ENCODE measurements around the gene SCT.
A peak's percentile ranks its signal among the peaks of the same experiment; 100 is the strongest.

SCT gene

GRCh38 chr11:611001-611996 is 15.7 kb downstream of the SCT start:
- Histone ChIP-seq H3K9me3 (ENCODE audit: low read depth, low read length) (no peaks in the 10 kb centered on the region), H3K36me3 (ENCODE audit: insufficient read depth, low read length) (peaks cover 56% of the 10 kb centered on the region), H3K4me3 (no peak overlapping the region), H3K9ac (ENCODE audit: insufficient read length) (no peak overlapping the region), H3K27ac (no peak overlapping the region)
- TF ChIP-seq POLR2AphosphoS5 (IDR thresholded peaks at IDR 0.05; ENCODE audit: borderline replicate concordance, low read depth, low read length): no peak
- TF ChIP-seq FOXP2 (optimal IDR thresholded peaks at IDR 0.05; ENCODE audit: control extremely low read depth, extremely low read length, insufficient read depth): no peak
- TF ChIP-seq EZH2 (IDR thresholded peaks at IDR 0.05): no peak
- no peak for DNase-seq (ENCODE audit: low read depth, low spot score)

GRCh38 chr11:610146-610801 is 16.7 kb downstream of the SCT start:
- H3K36me3 ChIP-seq (ENCODE audit: insufficient read depth, low read length): peaks cover 66% of the 10 kb centered on the region
- H3K4me3 ChIP-seq: no peak overlapping the region
- H3K9ac ChIP-seq (ENCODE audit: insufficient read length): no peak overlapping the region
- no peak for DNase-seq (ENCODE audit: low read depth, low spot score)
- TF ChIP-seq EZH2 (IDR thresholded peaks at IDR 0.05) (no peak), FOXP2 (optimal IDR thresholded peaks at IDR 0.05; ENCODE audit: control extremely low read depth, extremely low read length, insufficient read depth) (no peak), POLR2AphosphoS5 (IDR thresholded peaks at IDR 0.05; ENCODE audit: borderline replicate concordance, low read depth, low read length) (no peak)
- H3K9me3 ChIP-seq (ENCODE audit: low read depth, low read length): no peaks in the 10 kb centered on the region
- no peak overlapping the region for H3K27ac ChIP-seq

- no peak for DNase-seq (ENCODE audit: low read depth, low spot score)
- Histone ChIP-seq H3K9me3 (ENCODE audit: low read depth, low read length) (no peaks in the 10 kb centered on the region), H3K9ac (ENCODE audit: insufficient read length) (no peak overlapping the region), H3K36me3 (ENCODE audit: insufficient read depth, low read length) (peaks cover 73% of the 10 kb centered on the region), H3K4me3 (no peak overlapping the region), H3K27ac (no peak overlapping the region)
- TF ChIP-seq EZH2 (IDR thresholded peaks at IDR 0.05) (no peak), POLR2AphosphoS5 (IDR thresholded peaks at IDR 0.05; ENCODE audit: borderline replicate concordance, low read depth, low read length) (no peak), FOXP2 (optimal IDR thresholded peaks at IDR 0.05; ENCODE audit: control extremely low read depth, extremely low read length, insufficient read depth) (no peak)
Measured at GRCh38 chr11:609341-609811, 17.6 kb downstream of the SCT start.

- no peaks in the 10 kb centered on the region for H3K9me3 ChIP-seq (ENCODE audit: low read depth, low read length)
- DNase-seq (ENCODE audit: low read depth, low spot score): no peak
- peaks cover 79% of the 10 kb centered on the region for H3K36me3 ChIP-seq (ENCODE audit: insufficient read depth, low read length)
- no peak for TF ChIP-seq FOXP2 (optimal IDR thresholded peaks at IDR 0.05; ENCODE audit: control extremely low read depth, extremely low read length, insufficient read depth)
- TF ChIP-seq EZH2 (IDR thresholded peaks at IDR 0.05): no peak
- TF ChIP-seq POLR2AphosphoS5 (IDR thresholded peaks at IDR 0.05; ENCODE audit: borderline replicate concordance, low read depth, low read length): no peak
- no peak overlapping the region for H3K9ac ChIP-seq (ENCODE audit: insufficient read length)
- no peak overlapping the region for H3K4me3 ChIP-seq
- no peak overlapping the region for H3K27ac ChIP-seq
Measured at GRCh38 chr11:608791-609251, 18.2 kb downstream of the SCT start.

GRCh38 chr11:607971-608659 is 18.9 kb downstream of the SCT start:
- H3K27ac ChIP-seq: no peak overlapping the region
- peaks cover 81% of the 10 kb centered on the region for H3K36me3 ChIP-seq (ENCODE audit: insufficient read depth, low read length)
- TF ChIP-seq POLR2AphosphoS5 (IDR thresholded peaks at IDR 0.05; ENCODE audit: borderline replicate concordance, low read depth, low read length): no peak
- TF ChIP-seq EZH2 (IDR thresholded peaks at IDR 0.05): no peak
- H3K9ac ChIP-seq (ENCODE audit: insufficient read length): no peak overlapping the region
- no peak for DNase-seq (ENCODE audit: low read depth, low spot score)
- H3K9me3 ChIP-seq (ENCODE audit: low read depth, low read length): no peaks in the 10 kb centered on the region
- H3K4me3 ChIP-seq: no peak overlapping the region

DNA sequence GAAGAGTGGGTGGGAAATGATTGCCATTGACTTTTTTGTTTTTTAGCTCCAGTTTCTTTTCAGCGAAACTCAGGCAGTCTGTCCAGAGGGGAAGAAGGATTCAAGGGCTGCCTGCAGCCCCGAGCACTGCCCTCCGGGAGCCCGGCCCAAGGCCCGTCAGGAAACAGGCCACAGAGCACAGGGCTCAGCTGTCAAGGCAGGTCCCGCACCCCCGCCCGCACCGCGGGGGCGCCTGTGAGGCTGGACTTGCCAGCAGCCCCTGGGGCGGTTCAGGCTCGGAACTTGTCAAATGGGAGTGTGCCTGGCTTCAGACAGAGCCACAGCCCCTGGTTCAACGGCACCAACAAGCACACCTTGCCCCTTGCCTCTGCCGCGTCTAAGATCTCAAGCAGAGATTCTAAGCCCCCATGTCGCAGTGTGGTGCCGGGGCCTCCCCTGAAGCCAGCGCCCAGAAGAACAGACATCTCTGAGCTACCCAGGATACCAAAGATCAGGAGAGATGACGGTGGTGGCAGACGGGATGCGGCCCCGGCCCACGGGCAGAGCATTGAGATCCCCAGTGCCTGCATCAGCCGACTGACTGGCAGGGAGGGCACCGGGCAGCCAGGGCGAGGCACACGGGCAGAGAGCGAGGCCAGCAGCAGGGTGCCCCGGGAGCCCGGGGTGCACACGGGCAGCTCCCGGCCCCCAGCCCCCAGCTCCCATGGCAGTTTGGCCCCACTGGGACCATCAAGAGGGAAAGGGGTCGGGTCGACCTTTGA is 19.8 kb downstream of the SCT start:
- no peak for DNase-seq (ENCODE audit: low read depth, low spot score)
- TF ChIP-seq POLR2AphosphoS5 (IDR thresholded peaks at IDR 0.05; ENCODE audit: borderline replicate concordance, low read depth, low read length): no peak
- no peak for TF ChIP-seq EZH2 (IDR thresholded peaks at IDR 0.05)
- no peak for TF ChIP-seq FOXP2 (optimal IDR thresholded peaks at IDR 0.05; ENCODE audit: control extremely low read depth, extremely low read length, insufficient read depth)
- 0 out of 2 replicates have a peak overlapping the region, but pooled peaks have one; percentile 25 for H3K27ac ChIP-seq
- no peak overlapping the region for H3K9ac ChIP-seq (ENCODE audit: insufficient read length)
- H3K4me3 ChIP-seq: no peak overlapping the region
- H3K9me3 ChIP-seq (ENCODE audit: low read depth, low read length): no peaks in the 10 kb centered on the region
- peaks cover 80% of the 10 kb centered on the region for H3K36me3 ChIP-seq (ENCODE audit: insufficient read depth, low read length)

GRCh38 chr11:606245-606644 is 20.7 kb downstream of the SCT start:
- Histone ChIP-seq H3K36me3 (ENCODE audit: insufficient read depth, low read length) (peaks cover 87% of the 10 kb centered on the region), H3K4me3 (no peak overlapping the region), H3K9ac (ENCODE audit: insufficient read length) (no peak overlapping the region), H3K27ac (no peak overlapping the region), H3K9me3 (ENCODE audit: low read depth, low read length) (no peaks in the 10 kb centered on the region)
- no peak for TF ChIP-seq POLR2AphosphoS5 (IDR thresholded peaks at IDR 0.05; ENCODE audit: borderline replicate concordance, low read depth, low read length)
- no peak for TF ChIP-seq FOXP2 (optimal IDR thresholded peaks at IDR 0.05; ENCODE audit: control extremely low read depth, extremely low read length, insufficient read depth)
- no peak for TF ChIP-seq EZH2 (IDR thresholded peaks at IDR 0.05)
- DNase-seq (ENCODE audit: low read depth, low spot score): no peak
